ENCODE data around the gene TNFAIP8.

- TF ChIP-seq EP300 (IDR thresholded peaks at IDR 0.05) = no peak
- TF ChIP-seq POLR2A (IDR thresholded peaks at IDR 0.05; ENCODE audit: low read depth) = no peak
- no peak for TF ChIP-seq POLR2AphosphoS5 (IDR thresholded peaks at IDR 0.05)
These were observed 70.2 kb downstream of the TNFAIP8 start for GRCh38 chr5:119426057-119426456.

Data from esophagus muscularis mucosa (tissue), 3 donors.